Amniotic stem cell (primary cell): Measurements from ENCODE around the gene DEF6.
"Not testable (repeated sequence)": the region's sequence is repeated elsewhere in the genome, so short reads cannot be mapped to it uniquely, and the experiment has no call there.

ENCODE experiments used
- DNase-seq: peaks from one replicate; lab custom pipeline; 2025; lab: John Stamatoyannopoulos, UW

The DEF6 gene

DNA sequence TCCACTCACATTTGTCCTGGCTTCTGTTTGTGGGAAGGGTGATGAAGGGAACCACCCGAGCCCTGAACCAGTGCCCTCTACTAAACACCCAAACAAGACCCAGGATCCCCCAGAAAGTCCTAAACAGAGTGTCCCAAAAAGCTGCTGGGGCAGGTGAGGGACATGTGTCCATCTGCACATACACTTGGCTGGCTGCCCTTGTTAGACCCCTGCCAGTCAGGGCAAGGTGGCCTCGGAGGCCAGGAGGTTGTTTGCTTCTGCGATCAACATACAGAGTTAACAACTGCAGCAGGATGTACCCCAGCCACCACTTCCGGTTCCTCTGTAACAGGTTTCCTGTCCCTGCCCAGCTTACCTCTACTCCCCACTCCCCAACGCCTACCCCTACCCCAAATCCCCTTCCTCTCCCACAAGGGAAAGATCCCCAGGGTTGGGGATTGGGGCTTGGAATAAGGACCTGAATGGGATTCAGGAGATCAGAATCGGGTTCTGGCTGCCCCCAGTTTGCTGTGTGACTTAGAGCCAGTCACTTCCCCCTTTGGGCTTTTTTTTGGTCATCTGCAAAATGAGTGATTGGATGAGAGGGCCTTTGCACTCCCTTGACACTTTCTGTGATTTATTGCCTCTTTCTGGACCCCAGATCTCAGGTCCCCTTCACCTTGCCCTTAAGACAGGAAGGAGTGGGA is 13.9 kb downstream of the DEF6 start:
- DNase-seq: no peak

DNA sequence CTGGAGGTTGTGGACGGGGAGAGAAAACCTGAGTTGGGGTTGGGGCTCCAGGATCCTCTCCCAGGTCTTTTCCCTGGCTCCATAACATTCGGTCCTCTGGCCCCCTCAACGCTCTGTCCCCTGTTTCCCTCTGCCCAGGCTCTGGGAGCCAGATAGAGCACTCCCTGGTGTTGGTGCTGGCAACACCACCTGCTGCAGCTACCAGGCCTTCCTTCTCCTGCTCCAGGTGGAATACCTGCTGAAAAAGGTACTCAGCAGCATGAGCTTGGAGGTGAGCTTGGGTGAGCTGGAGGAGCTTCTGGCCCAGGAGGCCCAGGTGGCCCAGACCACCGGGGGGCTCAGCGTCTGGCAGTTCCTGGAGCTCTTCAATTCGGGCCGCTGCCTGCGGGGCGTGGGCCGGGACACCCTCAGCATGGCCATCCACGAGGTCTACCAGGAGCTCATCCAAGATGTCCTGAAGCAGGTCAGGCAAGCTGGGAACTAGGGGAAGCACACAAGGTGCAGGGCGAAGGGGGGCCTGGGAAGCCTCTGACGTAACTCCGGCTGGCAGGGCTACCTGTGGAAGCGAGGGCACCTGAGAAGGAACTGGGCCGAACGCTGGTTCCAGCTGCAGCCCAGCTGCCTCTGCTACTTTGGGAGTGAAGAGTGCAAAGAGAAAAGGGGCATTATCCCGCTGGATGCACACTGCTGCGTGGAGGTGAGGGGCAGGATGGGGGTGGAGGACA is 14.6 kb downstream of the DEF6 start:
- DNase-seq: no peak

DNA sequence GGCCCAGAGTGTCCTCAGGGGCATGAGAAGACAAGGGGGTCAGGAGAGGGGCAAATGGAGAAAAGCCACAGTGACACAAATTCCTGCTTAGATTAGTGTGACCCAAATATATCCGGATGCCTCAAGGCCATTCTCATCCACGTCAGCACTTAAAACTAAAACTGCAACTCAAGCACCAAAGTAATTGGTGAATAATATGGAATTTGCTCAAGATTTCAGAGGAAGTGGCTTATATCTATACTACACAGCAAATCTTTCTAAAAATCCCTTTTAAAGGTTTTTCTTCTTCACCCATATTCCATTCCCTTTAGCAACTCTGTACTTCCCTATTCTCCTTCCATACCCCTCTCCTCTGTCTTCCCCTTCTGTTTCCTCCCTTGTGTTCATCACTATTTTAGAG is 15.2 kb downstream of the DEF6 start:
- DNase-seq: no peak

DNA sequence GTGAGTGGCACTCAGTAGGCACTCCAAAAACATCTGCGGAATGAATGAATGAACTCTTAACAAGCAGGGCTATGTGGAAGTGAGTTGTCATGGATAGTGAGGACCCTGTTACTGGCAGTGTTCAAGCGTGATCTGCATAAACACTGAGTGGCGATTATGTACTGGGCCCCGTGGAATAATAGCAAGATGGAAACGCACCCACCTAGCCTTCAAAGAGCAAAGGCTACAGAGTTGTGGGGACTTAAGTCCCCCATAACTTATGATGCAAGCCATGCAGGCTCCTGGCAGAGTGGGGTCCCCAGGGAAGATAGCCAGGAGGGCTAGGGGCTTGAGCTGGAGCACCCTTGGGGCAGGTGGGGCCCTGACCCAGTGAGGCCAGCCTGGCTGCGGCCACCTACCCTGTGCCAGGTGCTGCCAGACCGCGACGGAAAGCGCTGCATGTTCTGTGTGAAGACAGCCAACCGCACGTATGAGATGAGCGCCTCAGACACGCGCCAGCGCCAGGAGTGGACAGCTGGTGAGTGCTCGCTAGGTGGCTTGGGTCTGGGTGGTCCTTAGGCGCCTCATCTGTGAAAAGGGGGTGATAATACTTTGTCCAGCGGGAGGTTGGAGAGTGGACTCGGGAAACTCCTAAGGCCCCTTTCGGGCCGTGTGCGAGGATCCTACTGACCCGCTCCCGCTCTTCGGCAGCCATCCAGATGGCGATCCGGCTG is 20.0 kb downstream of the DEF6 start:
- DNase-seq: no peak

DNA sequence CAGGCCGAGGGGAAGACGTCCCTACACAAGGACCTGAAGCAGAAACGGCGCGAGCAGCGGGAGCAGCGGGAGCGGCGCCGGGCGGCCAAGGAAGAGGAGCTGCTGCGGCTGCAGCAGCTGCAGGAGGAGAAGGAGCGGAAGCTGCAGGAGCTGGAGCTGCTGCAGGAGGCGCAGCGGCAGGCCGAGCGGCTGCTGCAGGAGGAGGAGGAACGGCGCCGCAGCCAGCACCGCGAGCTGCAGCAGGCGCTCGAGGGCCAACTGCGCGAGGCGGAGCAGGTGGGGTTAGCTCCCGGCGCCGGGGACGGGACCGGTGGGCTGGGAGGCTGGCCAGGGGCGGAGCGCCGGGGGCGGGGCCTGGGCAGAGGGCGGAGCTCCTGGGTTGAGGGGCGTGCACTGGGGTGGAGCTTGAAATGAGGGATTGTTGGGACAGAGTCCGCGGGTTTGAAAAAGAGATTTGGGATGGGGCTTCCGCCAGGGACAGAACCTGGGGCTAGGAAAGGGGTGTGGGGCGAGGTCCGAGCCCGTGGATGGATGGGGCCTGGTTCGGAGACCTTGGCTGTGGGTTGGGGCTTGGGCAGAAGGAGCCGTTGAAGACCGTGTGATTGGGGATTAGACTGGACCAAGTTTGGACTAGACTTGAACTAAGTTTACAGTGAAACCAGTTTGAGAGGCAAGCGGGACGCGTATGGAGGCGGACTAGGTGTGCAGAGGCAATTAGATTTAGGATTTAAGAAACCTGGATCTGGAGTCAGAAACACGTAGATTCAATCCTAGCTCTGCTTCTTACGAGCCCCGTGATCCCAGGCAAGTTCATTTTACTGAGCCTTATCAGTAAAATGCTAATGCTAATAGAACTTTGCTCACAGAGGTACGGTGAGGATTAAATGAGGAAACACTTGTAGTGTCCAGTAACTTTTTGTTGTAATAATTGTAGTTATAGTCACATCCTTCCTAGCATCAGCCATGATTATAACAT is 20.9 kb downstream of the DEF6 start:
- peak; percentile 54 for DNase-seq

DNA sequence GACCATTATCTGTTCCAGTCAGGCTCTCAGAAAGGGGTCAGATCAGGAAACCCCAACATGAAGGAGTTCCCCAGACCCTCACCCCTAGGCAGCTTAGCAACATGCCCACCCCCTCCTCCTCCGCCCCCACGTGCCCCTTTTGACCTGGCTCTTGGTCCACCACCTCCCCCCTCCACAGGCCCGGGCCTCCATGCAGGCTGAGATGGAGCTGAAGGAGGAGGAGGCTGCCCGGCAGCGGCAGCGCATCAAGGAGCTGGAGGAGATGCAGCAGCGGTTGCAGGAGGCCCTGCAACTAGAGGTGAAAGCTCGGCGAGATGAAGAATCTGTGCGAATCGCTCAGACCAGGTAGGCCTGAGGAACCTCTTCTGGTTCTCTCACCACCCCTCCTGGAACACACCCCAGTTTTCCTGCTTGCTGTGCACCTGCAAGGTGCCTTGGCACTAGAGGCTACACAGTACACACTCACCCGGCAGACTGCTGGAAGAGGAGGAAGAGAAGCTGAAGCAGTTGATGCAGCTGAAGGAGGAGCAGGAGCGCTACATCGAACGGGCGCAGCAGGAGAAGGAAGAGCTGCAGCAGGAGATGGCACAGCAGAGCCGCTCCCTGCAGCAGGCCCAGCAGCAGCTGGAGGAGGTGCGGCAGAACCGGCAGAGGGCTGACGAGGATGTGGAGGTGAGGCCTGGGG is 21.9 kb downstream of the DEF6 start:
- DNase-seq: no peak

DNA sequence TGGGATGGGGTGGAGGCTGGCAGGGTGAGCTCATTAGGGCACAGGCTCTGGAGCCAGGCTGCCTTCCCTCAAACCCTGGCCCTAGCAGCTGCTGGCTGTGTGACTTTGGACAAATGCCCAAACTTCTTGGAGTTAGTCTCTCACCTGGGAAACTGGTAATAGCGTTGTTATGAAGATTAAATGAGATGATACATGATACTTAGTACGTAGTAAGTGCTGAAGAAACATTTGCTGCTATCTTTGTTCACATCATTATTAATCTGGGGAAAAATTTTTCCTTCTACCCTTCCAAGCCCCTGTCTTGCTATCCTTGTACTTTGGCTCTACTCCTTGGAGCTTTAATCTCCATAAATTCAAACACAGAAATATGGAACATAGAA is 22.4 kb downstream of the DEF6 start:
- no peak for DNase-seq

DNA sequence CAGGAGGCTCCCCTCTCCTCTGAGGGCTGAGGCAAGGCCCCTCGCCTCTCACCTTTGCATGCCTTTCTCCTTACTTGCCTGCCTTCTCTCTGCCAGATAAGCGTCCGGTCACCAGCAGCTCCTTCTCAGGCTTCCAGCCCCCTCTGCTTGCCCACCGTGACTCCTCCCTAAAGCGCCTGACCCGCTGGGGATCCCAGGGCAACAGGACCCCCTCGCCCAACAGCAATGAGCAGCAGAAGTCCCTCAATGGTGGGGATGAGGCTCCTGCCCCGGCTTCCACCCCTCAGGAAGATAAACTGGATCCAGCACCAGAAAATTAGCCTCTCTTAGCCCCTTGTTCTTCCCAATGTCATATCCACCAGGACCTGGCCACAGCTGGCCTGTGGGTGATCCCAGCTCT is 23.5 kb downstream of the DEF6 start:
- no peak for DNase-seq

DNA sequence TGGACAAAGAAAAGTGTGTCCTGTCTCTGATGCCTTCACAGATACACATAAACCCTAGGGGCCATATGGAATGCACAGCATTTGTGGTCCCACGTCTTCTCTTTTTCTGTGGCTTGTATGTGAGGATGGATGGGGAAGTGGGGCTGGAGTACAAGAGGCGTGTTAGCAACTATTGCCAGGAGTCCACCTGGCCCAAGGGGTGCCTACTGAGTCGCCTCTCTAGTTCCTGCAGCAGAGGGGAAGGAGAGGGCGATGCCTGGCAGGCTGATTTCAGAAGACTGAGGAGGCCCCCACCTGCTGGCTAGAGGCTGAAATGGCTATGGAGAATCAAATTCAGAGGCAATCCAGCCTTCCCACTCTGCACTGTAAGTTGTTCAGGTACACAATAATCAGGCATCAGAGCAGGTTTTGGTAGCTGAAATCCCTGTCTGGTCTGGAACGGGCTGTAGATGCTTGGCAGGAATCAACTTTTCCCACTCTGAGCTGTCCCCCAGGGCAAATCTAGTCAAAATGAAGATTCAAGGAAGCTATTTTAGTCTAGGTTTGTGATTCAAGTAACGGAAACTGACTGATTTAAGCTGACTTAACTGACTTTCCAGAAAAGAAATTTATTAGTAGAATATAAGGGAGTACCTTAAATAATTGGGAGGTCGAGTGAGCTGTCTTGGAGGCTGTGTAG is 29.9 kb downstream of the DEF6 start:
- peak; percentile 24 for DNase-seq

DNA sequence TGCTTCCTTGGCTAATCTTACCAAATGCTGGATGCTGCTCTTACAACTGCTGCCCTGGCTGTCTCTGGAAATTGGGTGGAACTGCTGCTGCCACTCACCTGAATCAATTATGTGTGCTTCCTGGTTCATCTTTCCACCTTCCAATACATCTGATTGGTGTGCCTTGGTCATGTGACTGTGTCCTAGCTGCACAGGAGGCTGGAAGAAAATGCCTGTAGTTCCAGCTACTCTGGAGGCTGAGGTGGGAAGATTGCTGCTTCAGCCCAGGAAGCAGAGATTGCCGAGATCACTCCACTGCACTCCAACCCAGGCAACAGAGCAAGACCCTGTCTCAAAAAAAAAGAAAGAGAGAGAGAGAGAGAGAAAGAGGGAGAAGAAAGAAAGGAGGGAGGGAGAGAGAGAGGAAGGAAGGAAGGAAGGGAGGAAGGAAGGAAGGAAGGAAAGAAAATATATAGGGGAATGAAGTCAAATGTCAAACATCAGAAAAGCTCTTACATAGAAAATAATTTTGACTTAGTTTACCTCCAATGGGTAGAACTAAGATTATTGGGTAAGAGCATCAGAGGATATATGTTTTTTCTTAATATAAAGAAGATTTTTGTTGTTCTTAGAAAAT is 30.6 kb downstream of the DEF6 start:
- no peak for DNase-seq

DNA sequence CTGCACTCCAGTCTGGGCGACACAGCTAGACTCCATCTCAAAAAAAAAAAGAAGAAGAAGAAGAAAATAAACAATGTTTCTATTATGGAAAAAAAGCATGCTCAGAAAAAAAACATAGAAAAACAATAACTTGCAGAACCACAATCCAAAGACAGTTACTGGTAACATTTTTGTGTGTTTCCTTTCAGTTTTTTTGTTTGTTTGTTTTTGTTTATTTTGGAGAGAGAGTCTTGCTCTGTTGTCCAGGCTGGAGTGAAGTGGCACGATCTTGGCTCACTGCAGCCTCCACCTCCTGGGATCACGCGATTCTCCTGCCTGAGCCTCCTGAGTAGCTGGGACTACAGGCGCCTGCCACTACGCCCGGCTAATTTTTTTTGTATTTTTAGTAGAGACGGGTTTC is 31.3 kb downstream of the DEF6 start:
- not testable (repeated sequence) for DNase-seq

DNA sequence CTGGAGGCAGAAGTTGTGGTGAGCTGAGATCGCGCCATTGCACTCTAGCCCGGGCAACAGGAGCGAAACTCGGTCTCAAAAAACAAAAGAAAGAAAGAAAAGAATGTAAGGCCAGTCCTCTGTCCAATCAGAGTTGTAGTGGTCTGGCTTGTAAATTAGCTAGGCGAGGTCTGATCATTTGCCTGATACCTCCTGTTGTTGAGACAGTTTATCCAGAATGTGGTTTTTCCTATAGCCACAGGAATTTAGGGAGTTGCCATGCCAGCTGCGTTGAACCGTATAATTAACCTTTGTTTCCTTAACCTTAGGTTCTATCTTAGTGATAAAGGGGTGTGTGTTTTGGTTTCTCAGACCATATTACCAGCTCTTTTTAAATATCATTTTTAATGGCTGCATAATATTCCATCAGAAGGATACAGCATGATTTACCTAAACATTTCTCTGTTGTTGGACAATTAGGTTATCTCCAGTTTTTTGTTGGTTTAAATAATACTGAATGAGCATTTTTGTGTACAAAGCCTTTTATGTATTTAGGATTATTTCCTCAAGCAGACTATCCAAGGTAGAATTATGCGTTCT is 33.0 kb downstream of the DEF6 start:
- no peak for DNase-seq

DNA sequence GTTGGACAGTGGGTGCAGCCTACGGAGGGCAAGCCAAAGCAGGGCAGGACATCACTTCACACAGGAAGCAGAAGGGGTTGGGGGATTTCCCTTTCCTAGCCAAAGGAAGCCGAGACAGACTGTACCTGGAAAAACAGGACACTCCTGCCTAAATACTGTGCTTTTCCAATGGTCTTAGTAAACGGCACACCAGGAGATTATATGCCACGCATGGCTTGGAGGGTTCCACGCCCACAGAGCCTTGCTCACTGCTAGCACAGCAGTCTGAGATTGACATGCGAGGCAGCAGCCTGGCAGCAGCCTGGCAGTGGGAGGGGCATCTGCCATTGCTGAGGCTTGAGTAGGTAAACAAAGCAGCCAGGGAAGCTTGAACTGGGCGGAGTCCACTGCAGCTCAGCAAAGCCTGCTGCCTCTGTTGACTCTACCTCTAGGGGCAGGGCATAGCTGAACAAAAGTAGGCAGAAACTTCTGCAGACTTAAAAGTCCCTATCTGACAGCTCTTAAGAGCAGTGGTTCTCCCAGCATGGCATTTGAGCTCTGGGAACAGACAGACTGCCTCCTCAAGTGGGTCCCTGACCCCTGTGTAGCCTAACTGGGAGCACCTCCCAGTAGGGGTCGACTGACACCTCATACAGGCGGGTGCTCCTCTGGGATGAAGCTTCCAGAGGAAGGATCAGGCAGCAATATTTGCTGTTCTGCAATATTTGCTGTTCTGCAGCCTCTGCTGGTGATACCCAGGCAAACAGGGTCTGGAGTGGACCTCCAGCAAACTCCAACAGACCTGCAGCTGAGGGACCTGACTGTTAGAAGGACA is 34.7 kb downstream of the DEF6 start:
- DNase-seq: not testable (repeated sequence)

DNA sequence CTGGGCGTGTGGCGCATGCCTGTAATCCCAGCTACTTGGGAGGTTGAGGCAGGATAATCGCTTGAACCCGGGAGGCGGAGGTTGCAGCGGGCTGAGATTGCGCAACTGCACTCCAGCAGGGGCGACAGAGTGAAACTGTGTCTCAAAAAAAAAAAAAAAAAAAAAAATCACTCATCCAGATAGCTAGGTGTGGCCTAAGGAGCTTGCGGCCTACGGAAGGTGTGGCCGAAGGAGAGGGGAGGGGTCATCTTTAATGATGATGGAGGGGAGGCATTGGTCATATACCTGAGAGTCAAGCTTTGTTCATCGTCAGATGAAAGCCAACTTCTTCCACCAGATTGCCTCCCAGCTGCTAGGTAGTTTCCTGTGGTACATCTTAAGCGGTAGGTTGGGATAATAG is 43.9 kb downstream of the DEF6 start:
- DNase-seq: no peak

DNA sequence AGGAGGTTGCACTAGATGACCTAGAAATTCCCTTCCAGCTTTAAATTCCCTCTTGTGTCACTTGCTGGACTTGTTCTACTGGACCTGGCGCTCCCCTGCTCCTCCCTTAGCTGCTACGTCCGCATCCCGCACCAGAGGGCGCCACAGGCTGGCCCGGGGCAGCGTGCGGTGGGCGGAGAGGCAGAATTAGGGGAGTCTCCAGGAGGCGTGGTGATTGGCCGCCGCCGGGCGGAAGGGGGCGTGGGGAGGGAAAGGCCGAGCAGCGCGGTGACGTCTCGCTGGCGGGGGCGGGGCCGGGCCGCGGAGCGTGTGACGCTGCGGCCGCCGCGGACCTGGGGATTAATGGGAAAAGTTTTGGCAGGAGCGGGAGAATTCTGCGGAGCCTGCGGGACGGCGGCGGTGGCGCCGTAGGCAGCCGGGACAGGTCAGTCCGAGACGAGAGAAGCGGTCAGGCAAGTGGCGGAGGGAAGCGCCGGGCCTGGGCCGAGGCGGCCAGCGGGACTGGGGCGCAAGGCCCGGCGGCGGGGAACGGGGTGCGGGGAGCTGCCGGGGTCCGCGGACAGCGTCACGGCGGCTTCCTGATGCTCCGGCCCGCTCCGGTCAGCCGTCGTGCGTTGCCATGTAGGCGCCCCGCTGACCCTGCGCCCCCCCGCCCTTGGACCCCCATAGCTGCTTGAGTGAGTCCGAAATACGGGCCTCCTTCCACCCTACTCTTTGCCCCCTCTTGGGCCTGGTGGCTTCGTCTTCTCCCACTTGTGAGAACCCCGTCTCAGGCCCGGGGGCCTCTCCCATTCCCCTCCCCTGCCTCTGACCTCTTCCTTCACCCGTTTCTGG is 44.9 kb downstream of the DEF6 start, which contains the start of gene PPARD:
Gene PPARD, plus strand, starts transcription at position 301 of the 834 bp plus-strand sequence. CDS start 68,530 bp downstream, outside the sequence.
- peak; percentile 87 for DNase-seq

DNA sequence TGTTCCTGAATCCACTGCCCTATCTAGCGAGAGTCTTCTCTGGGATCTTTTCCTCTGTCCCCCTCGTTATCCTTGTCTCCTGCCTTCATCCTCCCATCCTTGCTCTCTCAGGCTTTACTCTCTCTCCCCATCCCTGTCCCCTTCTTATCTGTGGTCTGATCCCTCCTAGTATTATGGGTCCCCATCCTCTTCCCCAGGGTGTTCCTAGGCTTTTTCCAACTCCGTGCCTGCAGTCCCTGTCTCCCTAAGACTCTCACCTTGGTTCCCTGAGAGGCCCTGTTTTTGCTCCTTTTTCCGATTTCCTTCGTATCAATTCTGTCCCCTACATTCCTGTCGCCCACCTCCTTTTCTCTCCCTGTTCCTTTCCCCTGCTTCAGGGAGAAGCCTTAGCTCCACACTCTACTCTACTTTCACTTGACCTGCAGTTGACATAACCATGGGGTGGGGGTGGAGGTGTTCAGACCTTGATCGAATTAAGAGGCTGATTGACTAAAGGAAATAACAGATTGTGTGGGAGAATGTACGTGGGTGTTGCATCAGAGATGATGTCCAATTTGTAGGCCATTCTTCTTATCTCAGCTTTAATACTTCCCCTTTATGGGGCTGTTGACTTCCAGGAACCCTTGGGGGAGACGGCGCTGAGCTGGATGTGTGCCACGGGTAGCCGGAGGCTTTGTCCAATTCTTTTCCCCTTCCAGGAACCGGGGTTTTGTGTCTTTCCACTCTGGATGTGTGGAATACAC is 45.6 kb downstream of the DEF6 start:
- DNase-seq: no peak

DNA sequence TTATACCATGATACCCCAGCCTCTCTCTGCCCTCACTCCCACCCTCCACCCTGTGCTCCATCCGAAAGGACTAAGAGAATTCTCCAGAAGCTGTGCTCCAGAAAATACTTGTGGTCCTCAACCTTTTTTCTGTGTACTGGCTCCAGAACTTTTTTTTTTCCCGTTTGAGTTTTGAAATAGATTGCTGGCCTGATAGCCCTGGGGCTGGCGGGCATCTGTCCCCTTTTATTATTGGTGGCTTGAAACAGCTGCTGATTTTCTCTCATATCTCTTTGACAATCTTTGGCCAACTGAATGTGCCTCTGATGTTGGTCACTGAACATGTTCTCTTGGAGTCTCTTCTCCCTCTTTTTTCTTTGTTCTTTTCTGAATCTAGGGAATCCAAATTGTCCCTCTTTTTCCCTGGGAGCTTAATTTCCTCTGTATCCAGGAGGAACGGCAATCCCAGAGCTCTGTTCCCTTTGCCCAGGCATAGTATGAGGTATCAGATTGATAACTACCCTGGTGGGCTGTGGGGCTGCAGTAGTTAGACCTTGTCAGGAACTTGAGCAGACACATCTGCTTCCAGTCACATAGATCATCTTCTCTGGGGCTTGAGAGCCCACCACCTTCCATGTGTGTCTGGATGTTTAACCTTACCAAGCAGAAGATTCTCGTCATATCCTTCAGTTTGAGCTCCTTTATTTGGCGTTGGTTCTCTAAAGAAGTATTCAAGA is 46.4 kb downstream of the DEF6 start:
- DNase-seq: no peak
